Thyroid gland (tissue), 4 donors: Measurements from ENCODE around the gene RP9. TPM values are rescaled to one million over a fixed set of nuclear protein-coding genes. Genes with fewer than 3 reads are reported as not detected.

ENCODE experiments used
- DNase-seq, 2 donors: peaks; one replicate each; pipeline ENCODE4 v3.0.0-alpha.2; 2019
- H3K27ac ChIP-seq, 3 donors: fragments of 200-600 bp; sonication (generic); 1 replicate in 2 of 3; 2 replicates in 1 of 3; pipeline ENCODE4 v1.5.1; 2016 to 2019; ENCODE audit warnings: mild to moderate bottlenecking in 1 of 3, moderate library complexity in 1 of 3
- H3K27me3 ChIP-seq: fragments of 200-600 bp; sonication (generic); one replicate; pipeline ENCODE4 v1.5.1; 2019
- H3K36me3 ChIP-seq, 2 donors: fragments of 200-600 bp; sonication (generic); one replicate each; pipeline ENCODE4 v1.5.1; 2016 to 2019
- H3K4me1 ChIP-seq, 2 donors: fragments of 200-600 bp; sonication (generic); one replicate each; pipeline ENCODE4 v1.5.1; 2017 to 2019
- H3K4me3 ChIP-seq, 3 donors: fragments of 200-600 bp; sonication (generic); replicated peaks in 1 of 3; 1 replicate in 2 of 3; 2 replicates in 1 of 3; pipeline ENCODE4 v1.5.1; 2016; ENCODE audit warnings: mild to moderate bottlenecking in 1 of 3
- H3K9me3 ChIP-seq: fragments of 200-600 bp; sonication (generic); one replicate; pipeline ENCODE4 v1.5.1; 2017
- POLR2A ChIP-seq, 2 donors: fragments of 450-650 bp; IDR thresholded peaks; one replicate each; pipeline ENCODE4 v1.6.1; 2017; ENCODE audit warnings: antibody characterized with exemption in 2 of 2, mild to moderate bottlenecking in 2 of 2, moderate library complexity in 1 of 2
- WGBS, 2 donors: methylation state at CpG; one replicate each; pipeline ENCODE4 v1.1.5; 2017; 5-methylcytosine and 5-hydroxymethylcytosine counted together
- intact Hi-C: fragments of 100-400 bp; cut with DNase I; formaldehyde crosslinking; loops from one replicate; pipeline ENCODE4 v1.15.1; 2023
- total RNA-seq, 4 donors: library from RNA; depleted of rRNA; stranded (reverse); fragments of >200 nt; gene quantifications; one replicate each; pipeline ENCODE4 v1.2.3, GENCODE V29; 2016
- TF ChIP-seq, protein P1 (sequence below), 6 experiments: fragments of 200-600 bp in 3 of 6; fragments of 450-650 bp in 3 of 6; sonication (generic) in 3 of 6; IDR thresholded peaks; one replicate each; pipeline ENCODE4 v1.5.1; 2016 to 2019; ENCODE audit warnings: antibody characterized with exemption in 6 of 6, mild to moderate bottlenecking in 2 of 6, inconsistent platforms in 1 of 6, moderate library complexity in 1 of 6

Gene RP9
- total RNA-seq, 4 donors from 2014 or later: 8.7 to 23.5 (median 12.8) TPM

- H3K36me3 ChIP-seq: no peaks in the 10 kb centered on the region
- H3K9me3 ChIP-seq: no peaks in the 10 kb centered on the region
- peak overlapping the region; percentile 45 to 72 (median 50) for H3K4me3 ChIP-seq
- TF ChIP-seq, protein P1, sequence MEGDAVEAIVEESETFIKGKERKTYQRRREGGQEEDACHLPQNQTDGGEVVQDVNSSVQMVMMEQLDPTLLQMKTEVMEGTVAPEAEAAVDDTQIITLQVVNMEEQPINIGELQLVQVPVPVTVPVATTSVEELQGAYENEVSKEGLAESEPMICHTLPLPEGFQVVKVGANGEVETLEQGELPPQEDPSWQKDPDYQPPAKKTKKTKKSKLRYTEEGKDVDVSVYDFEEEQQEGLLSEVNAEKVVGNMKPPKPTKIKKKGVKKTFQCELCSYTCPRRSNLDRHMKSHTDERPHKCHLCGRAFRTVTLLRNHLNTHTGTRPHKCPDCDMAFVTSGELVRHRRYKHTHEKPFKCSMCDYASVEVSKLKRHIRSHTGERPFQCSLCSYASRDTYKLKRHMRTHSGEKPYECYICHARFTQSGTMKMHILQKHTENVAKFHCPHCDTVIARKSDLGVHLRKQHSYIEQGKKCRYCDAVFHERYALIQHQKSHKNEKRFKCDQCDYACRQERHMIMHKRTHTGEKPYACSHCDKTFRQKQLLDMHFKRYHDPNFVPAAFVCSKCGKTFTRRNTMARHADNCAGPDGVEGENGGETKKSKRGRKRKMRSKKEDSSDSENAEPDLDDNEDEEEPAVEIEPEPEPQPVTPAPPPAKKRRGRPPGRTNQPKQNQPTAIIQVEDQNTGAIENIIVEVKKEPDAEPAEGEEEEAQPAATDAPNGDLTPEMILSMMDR (IDR thresholded peaks at IDR 0.05): no peak
- no peak for TF ChIP-seq POLR2A (IDR thresholded peaks at IDR 0.05)
- 22 to 31% methylated on average over 3 of the region's 3 CpGs for WGBS, 2 donors
- H3K27me3 ChIP-seq: no peaks in the 10 kb centered on the region
- H3K4me1 ChIP-seq: peaks cover 4% of the 10 kb centered on the region in 2 donors
- intact Hi-C loops: no loop called here
- no peak for DNase-seq
- no peak overlapping the region for H3K27ac ChIP-seq
Observed at GRCh38 chr7:33130184-33130583, 21.0 kb upstream of the RP9 start.

- Histone ChIP-seq H3K27me3 (no peaks in the 10 kb centered on the region), H3K27ac (peak overlapping the region in 2 of 3 donors; percentile 82 to 84), H3K36me3 (no peaks in the 10 kb centered on the region), H3K4me3 (peak overlapping the region; percentile 45 to 72 (median 50)), H3K4me1 (peaks cover 4% of the 10 kb centered on the region in 2 donors), H3K9me3 (no peaks in the 10 kb centered on the region)
- intact Hi-C loops: loop anchor here (5.0 kb wide), 1 partner anchor 67 kb away; the partner anchor contains the start of gene NT5C3A
- no peak for TF ChIP-seq POLR2A (IDR thresholded peaks at IDR 0.05)
- TF ChIP-seq, protein P1 (IDR thresholded peaks at IDR 0.05): no peak
- no peak for DNase-seq
- 0 to 1% methylated on average over 11 of the region's 11 CpGs for WGBS, 2 donors
Observed at GRCh38 chr7:33129806-33130153, 20.6 kb upstream of the RP9 start.

DNA sequence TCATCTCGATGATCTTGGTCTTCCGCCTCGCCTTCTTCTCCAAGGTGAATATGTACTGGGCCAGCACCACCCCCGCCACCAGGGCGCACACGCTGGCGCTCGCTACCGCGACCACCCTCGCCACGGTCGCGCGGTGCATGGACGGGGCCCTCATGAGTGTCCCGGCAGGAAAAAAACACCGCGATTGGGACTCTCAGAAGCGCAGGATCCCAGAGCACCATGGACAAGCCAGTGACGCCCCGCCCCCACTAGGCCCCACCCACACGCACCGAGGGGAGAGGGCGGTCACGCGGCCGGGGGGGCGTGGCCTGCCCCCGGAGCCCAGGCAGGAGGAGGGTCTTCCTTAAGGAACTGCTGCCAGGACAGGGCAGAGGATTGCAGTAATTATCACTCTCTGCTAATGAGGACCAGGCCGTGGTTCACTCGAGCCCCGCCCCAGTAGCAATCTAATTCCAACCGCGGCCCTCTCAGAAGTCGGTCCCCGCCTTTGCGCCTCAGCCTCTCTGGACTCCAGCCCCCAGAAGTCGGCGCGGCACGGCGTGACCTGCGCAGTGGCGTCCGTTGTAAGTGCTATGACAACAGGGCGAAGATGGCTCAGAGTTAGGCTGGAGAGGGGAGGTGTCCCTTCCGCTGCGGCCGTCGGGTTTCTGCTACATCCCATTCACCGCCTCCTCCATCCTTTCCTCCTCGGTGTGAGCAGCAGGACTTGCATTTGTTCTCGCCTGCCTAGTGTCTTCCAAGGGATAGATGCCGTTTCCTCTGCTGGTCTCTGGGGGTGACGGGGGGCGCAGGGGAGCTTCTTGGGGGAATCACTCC, 20.0 kb upstream of the RP9 start, which contains the start of gene BBS9:
TSS of gene BBS9 (plus strand) at position 575 of the 816 bp plus-strand sequence. CDS start 16,689 bp downstream, outside the sequence.
- intact Hi-C loops: loop anchor here (5.0 kb wide), 1 partner anchor 67 kb away; the partner anchor contains the start of gene NT5C3A
- TF ChIP-seq, protein P1 (IDR thresholded peaks at IDR 0.05): peak in 2 of 6 experiments; percentile 3 to 11
- TF ChIP-seq POLR2A (IDR thresholded peaks at IDR 0.05): peak; percentile 39 to 75
- Histone ChIP-seq H3K27ac (peak within 1 kb of the TSS; percentile 68 to 84 (median 82)), H3K27me3 (no peaks in the 10 kb centered on the region), H3K9me3 (no peaks in the 10 kb centered on the region), H3K4me3 (peak within 1 kb of the TSS; percentile 45 to 72 (median 50)), H3K4me1 (peaks cover 4% of the 10 kb centered on the region in 2 donors), H3K36me3 (no peaks in the 10 kb centered on the region)
- 0% methylated on average over 24 to 38 of the region's 57 CpGs for WGBS, 2 donors
- peak; percentile 93 to 94 for DNase-seq

DNA sequence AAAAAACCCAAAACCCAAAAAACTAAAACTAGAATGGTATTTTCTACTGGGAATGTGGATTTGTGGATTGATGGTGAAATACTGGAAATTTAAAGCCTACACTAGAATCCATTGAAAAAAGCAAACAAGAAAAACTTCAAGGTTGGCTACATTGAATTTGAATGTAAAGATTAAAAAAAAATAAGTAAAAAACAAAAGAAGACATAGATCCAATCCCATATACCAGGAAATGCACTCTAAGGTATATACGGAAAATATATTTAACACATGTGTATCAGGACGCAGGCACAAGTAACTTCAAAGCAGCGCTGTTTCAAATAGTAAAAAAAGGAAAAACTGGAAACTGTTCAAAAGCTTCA, 19.4 kb upstream of the RP9 start:
- intact Hi-C loops: loop anchor here (5.0 kb wide), 1 partner anchor 66 kb away; the partner anchor contains the start of gene NT5C3A

More for the DNA sequence above, 19.4 kb upstream of the RP9 start:
- Histone ChIP-seq H3K27ac (peak overlapping the region; percentile 68 to 84 (median 82)), H3K9me3 (no peaks in the 10 kb centered on the region), H3K27me3 (no peaks in the 10 kb centered on the region), H3K4me1 (peaks cover 4% of the 10 kb centered on the region in 2 donors), H3K36me3 (no peaks in the 10 kb centered on the region), H3K4me3 (peak overlapping the region; percentile 45 to 72 (median 50))
- TF ChIP-seq, protein P1 (IDR thresholded peaks at IDR 0.05): no peak
- no peak for TF ChIP-seq POLR2A (IDR thresholded peaks at IDR 0.05)
- DNase-seq: no peak
- WGBS, 2 donors: 0 to 1% methylated on average over 3 of the region's 3 CpGs
